Measurements from ENCODE around the gene PIP4K2B. TPM values are rescaled to one million over a fixed set of nuclear protein-coding genes. Genes with fewer than 3 reads are reported as not detected.

PIP4K2B gene
- total RNA-seq, 1 donor from 2014 or later, result 68.5 TPM

GRCh38 chr17:38732376-38733281 lies 66.7 kb downstream of the PIP4K2B start:
- Histone ChIP-seq H3K4me3 (no peak overlapping the region), H3K27ac (no peak overlapping the region), H3K27me3 (no peaks in the 10 kb centered on the region), H3K36me3 (peaks cover 0 to 15% of the 10 kb centered on the region in 2 donors), H3K4me1 (peaks cover 49% of the 10 kb centered on the region), H3K9me3 (no peaks in the 10 kb centered on the region)
- TF ChIP-seq CTCF (IDR thresholded peaks at IDR 0.05) (no peak), POLR2AphosphoS5 (IDR thresholded peaks at IDR 0.05; ENCODE audit: insufficient read depth in 1 of 2, low read depth in 1 of 2) (no peak), POLR2A (IDR thresholded peaks at IDR 0.05) (no peak)
- no peak for DNase-seq (ENCODE audit: extremely low spot score in 2 of 2)
- intact Hi-C loops (cut with DNase I), result loop anchor here (5.0 kb wide), 1 partner anchor 40 kb away; no protein-coding TSS in a partner anchor

GRCh38 chr17:38731526-38732294 lies 67.6 kb downstream of the PIP4K2B start:
- H3K36me3 ChIP-seq, result peaks cover 0 to 8% of the 10 kb centered on the region in 2 donors
- TF ChIP-seq CTCF (IDR thresholded peaks at IDR 0.05), result no peak
- TF ChIP-seq POLR2A (IDR thresholded peaks at IDR 0.05), result no peak
- no peak for TF ChIP-seq POLR2AphosphoS5 (IDR thresholded peaks at IDR 0.05; ENCODE audit: insufficient read depth in 1 of 2, low read depth in 1 of 2)
- peak overlapping the region; percentile 73 to 92 for H3K4me3 ChIP-seq
- H3K27me3 ChIP-seq, result no peaks in the 10 kb centered on the region
- H3K27ac ChIP-seq, result peak overlapping the region; percentile 82
- no peak for DNase-seq (ENCODE audit: extremely low spot score in 2 of 2)
- H3K9me3 ChIP-seq, result no peaks in the 10 kb centered on the region
- H3K4me1 ChIP-seq, result peaks cover 49% of the 10 kb centered on the region
- intact Hi-C loops (cut with DNase I), result loop anchor here (2.0 to 5.0 kb wide), 2 partner anchors 17 to 39 kb away; partner anchors contain the start of gene PCGF2

GRCh38 chr17:38730526-38731379 lies 68.6 kb downstream of the PIP4K2B start:
- Histone ChIP-seq H3K27me3 (no peaks in the 10 kb centered on the region), H3K27ac (peak overlapping the region; percentile 82), H3K4me1 (peaks cover 49% of the 10 kb centered on the region), H3K4me3 (peak overlapping the region; percentile 73 to 92), H3K36me3 (peaks cover 0 to 2% of the 10 kb centered on the region in 2 donors), H3K9me3 (no peaks in the 10 kb centered on the region)
- intact Hi-C loops (cut with DNase I), result loop anchor here (2.0 to 5.0 kb wide), 2 partner anchors 18 to 38 kb away; partner anchors contain the start of gene PCGF2
- no peak for DNase-seq (ENCODE audit: extremely low spot score in 2 of 2)
- TF ChIP-seq POLR2AphosphoS5 (IDR thresholded peaks at IDR 0.05; ENCODE audit: insufficient read depth in 1 of 2, low read depth in 1 of 2) (peak in 1 of 2 donors; percentile 46), CTCF (IDR thresholded peaks at IDR 0.05) (no peak)

- H3K4me3 ChIP-seq, result peak within 1 kb of the TSS; percentile 73 to 92
- H3K27ac ChIP-seq, result peak within 1 kb of the TSS; percentile 85
- intact Hi-C loops (cut with DNase I), result loop anchor here (2.0 to 5.0 kb wide), 2 partner anchors 19 to 38 kb away; partner anchors contain the start of gene PCGF2
- DNase-seq (ENCODE audit: extremely low spot score in 2 of 2), result no peak
- H3K36me3 ChIP-seq, result peaks cover 0 to 2% of the 10 kb centered on the region in 2 donors
- H3K9me3 ChIP-seq, result no peaks in the 10 kb centered on the region
- H3K27me3 ChIP-seq, result no peaks in the 10 kb centered on the region
- H3K4me1 ChIP-seq, result peaks cover 45% of the 10 kb centered on the region
- TF ChIP-seq CTCF (IDR thresholded peaks at IDR 0.05) (peak; percentile 68 to 82 (median 71)), POLR2AphosphoS5 (IDR thresholded peaks at IDR 0.05; ENCODE audit: insufficient read depth in 1 of 2, low read depth in 1 of 2) (no peak)
Observed at GRCh38 chr17:38729886-38730525, 69.3 kb downstream of the PIP4K2B start, which contains the start of gene CISD3. TSS of gene CISD3 (plus strand) at chr17:38730341. CDS start at chr17:38730359, 18 bp downstream.

Data from vagina (tissue), 2 donors.